K562 (cell line): ENCODE data around the gene FPR1. TPM values are rescaled to one million over a fixed set of nuclear protein-coding genes. Genes with fewer than 3 reads are reported as not detected.
A peak's percentile ranks its signal among the peaks of the same experiment; 100 is the strongest.
"Not testable (repeated sequence)": the region's sequence is repeated elsewhere in the genome, so short reads cannot be mapped to it uniquely, and the experiment has no call there.

ENCODE experiments used
- ATAC-seq: fragments of 200-7000 bp; cut with Tn5 transposase; 3 replicates; pipeline ENCODE4 v1.9.1; 2020; ENCODE audit warnings: moderate library complexity
- BruUV-seq: library from RNA; stranded (reverse); fragments of 400-500 nt; replicated peaks from 2 replicates; lab custom pipeline; 2021; lab: Mats Ljungman, UMichigan
- CTCF ChIA-PET: fragments of 300-600 bp; formaldehyde crosslinking; extraction: SDS; loops from one replicate; lab custom pipeline; 2021; ENCODE audit warnings: low intra/inter-chr PET ratio; lab: Yijun Ruan, JAX
- POLR2A ChIA-PET: fragments of 300-600, 350-650 bp; sonication (Branson Sonifier 250); formaldehyde crosslinking; extraction: SDS; loops from one replicate; lab custom pipeline; 2021; ENCODE audit warnings: antibody characterized with exemption, inconsistent platforms; lab: Yijun Ruan, JAX
- DNase-seq, 4 experiments: peaks; one replicate each; pipeline versions ENCODE4 v3.0.0 to v3.0.0-alpha.2; 2011 to 2018; ENCODE audit warnings: low spot score in 3 of 4, mixed read lengths in 3 of 4; ENCODE audit errors: extremely low read depth in 1 of 4
- FAIRE-seq: peaks from 2 replicates; lab custom pipeline; 2011; peaks lifted over from hg19 to GRCh38; lab: Jason Lieb, UNC
- H2AFZ ChIP-seq: 2 replicates; pipeline ENCODE4 v1.6.0; 2011; ENCODE audit warnings: low read depth, low read length, control low read depth, inconsistent platforms
- H3K27ac ChIP-seq: fragments of 200-600 bp; 3 replicates; pipeline ENCODE4 v1.8.0; 2011; ENCODE audit warnings: low read depth, mild to moderate bottlenecking, control low read depth, inconsistent platforms, low read length, moderate library complexity, mixed read lengths; ENCODE audit errors: extremely low read depth
- H3K27me3 ChIP-seq, 2 experiments: fragments of 300-600 bp in 1 of 2; 2 replicates in 1 of 2; 3 replicates in 1 of 2; pipeline versions ENCODE4 v1.6.0 to v1.8.0; 2011; ENCODE audit warnings: inconsistent platforms in 2 of 2, low read length in 2 of 2, mild to moderate bottlenecking in 1 of 2, mixed read lengths in 1 of 2, moderate library complexity in 1 of 2; ENCODE audit not compliant: control insufficient read depth in 2 of 2, insufficient read depth in 2 of 2
- H3K36me3 ChIP-seq: fragments of 300-600 bp; 3 replicates; pipeline ENCODE4 v1.8.0; 2011; ENCODE audit warnings: mild to moderate bottlenecking, low read length, inconsistent platforms; ENCODE audit not compliant: control insufficient read depth, insufficient read depth
- H3K4me1 ChIP-seq, 2 experiments: fragments of 200-600 bp in 1 of 2; replicated peaks in 1 of 2; 2 replicates in 1 of 2; 3 replicates in 1 of 2; pipeline versions ENCODE4 v1.5.1 to v1.8.0; 2011; ENCODE audit warnings: inconsistent platforms in 2 of 2, low read length in 2 of 2, mild to moderate bottlenecking in 1 of 2, mixed read lengths in 1 of 2, moderate library complexity in 1 of 2; ENCODE audit not compliant: control insufficient read depth in 2 of 2, insufficient read depth in 2 of 2
- H3K4me2 ChIP-seq: 2 replicates; pipeline ENCODE4 v1.6.1; 2011; ENCODE audit warnings: low read length, control low read depth, inconsistent platforms, mixed read lengths; ENCODE audit not compliant: insufficient read depth
- H3K4me3 ChIP-seq: fragments of 200-600 bp; sonication (generic), shearing (Covaris generic); 2 replicates; pipeline ENCODE4 v1.5.1; 2016; ENCODE audit warnings: control low read depth, inconsistent platforms
- H3K79me2 ChIP-seq: fragments of 200-600 bp; 3 replicates; pipeline ENCODE4 v1.8.0; 2011; ENCODE audit warnings: low read length, inconsistent platforms; ENCODE audit not compliant: control insufficient read depth, insufficient read depth
- H3K9ac ChIP-seq, 2 experiments: 2 replicates each; pipeline versions ENCODE4 v1.6.0 to v1.6.1; 2011; ENCODE audit warnings: low read depth in 2 of 2, low read length in 2 of 2, control low read depth in 1 of 2, inconsistent platforms in 1 of 2, mild to moderate bottlenecking in 1 of 2, mixed read lengths in 1 of 2; ENCODE audit not compliant: insufficient read depth in 1 of 2
- H3K9me1 ChIP-seq: one replicate; pipeline ENCODE4 v1.6.0; 2011; ENCODE audit warnings: inconsistent platforms, mild to moderate bottlenecking, low read length, moderate library complexity; ENCODE audit not compliant: control insufficient read depth, insufficient read depth
- H3K9me3 ChIP-seq: replicated peaks from 2 replicates; pipeline ENCODE4 v1.5.1; 2011; ENCODE audit warnings: low read depth, low read length, inconsistent platforms; ENCODE audit not compliant: control insufficient read depth, insufficient read depth
- H4K20me1 ChIP-seq: replicated peaks from 2 replicates; pipeline ENCODE4 v1.6.1; 2011; ENCODE audit warnings: low read length, inconsistent platforms, mixed read lengths; ENCODE audit not compliant: control insufficient read depth, insufficient read depth
- BCOR ChIP-seq: fragments of 450-650 bp; IDR thresholded peaks from 2 replicates; pipeline ENCODE4 v1.6.1; 2016
- JUNB ChIP-seq: fragments of 450-650 bp; formaldehyde crosslinking; conservative IDR thresholded peaks from 2 replicates; pipeline ENCODE4 v1.4.0; 2020; ENCODE audit warnings: mild to moderate bottlenecking
- KDM1A ChIP-seq, 2 experiments: fragments of 450-650 bp; IDR thresholded peaks; 2 replicates each; pipeline ENCODE4 v1.6.1; 2016; ENCODE audit warnings: mild to moderate bottlenecking in 2 of 2
- RAD21 ChIP-seq, 2 experiments: fragments of 250-450 bp in 1 of 2; fragments of 450-650 bp in 1 of 2; sonication (Bioruptor Pico) in 1 of 2; formaldehyde crosslinking in 1 of 2; IDR thresholded peaks in 1 of 2; conservative IDR thresholded peaks in 1 of 2; 2 replicates each; pipeline versions ENCODE4 v1.4.0 to v1.8.0; 2020 to 2022; ENCODE audit warnings: mild to moderate bottlenecking in 2 of 2, moderate library complexity in 1 of 2
- RBM25 ChIP-seq: fragments of 200-400 bp; formaldehyde crosslinking; IDR thresholded peaks from 2 replicates; pipeline ENCODE4 v1.6.1; 2018; ENCODE audit warnings: low read length, low read depth, moderate library complexity; ENCODE audit not compliant: severe bottlenecking
- SRSF3 ChIP-seq: fragments of 200-400 bp; formaldehyde crosslinking; IDR thresholded peaks from 2 replicates; pipeline ENCODE4 v1.6.1; 2016; ENCODE audit warnings: mild to moderate bottlenecking, low read length, moderate library complexity; ENCODE audit not compliant: insufficient read depth
- ZNF146 ChIP-seq: IDR thresholded peaks from one replicate; pipeline ENCODE4 v1.6.1; 2018; ENCODE audit warnings: missing compliant biosample characterization; ENCODE audit not compliant: unreplicated experiment
- ZNF507 ChIP-seq: conservative IDR thresholded peaks from 2 replicates; pipeline ENCODE4 v1.6.1; 2017; ENCODE audit warnings: missing genetic modification characterization, missing compliant biosample characterization
- WGBS: fragments of 100-300 bp; shearing (Covaris generic); methylation state at CpG from one replicate; pipeline ENCODE4 v1.1.6; 2016; ENCODE audit warnings: low coverage, mixed read lengths; ENCODE audit not compliant: insufficient coverage; ENCODE audit errors: missing lambda C conversion rate; 5-methylcytosine and 5-hydroxymethylcytosine counted together
- in situ Hi-C: fragments of 300-500 bp; cut with MboI; formaldehyde crosslinking; loops from 4 replicates; pipeline ENCODE4 v1.15.0; 2018; ENCODE audit warnings: inconsistent platforms, mixed read lengths
- intact Hi-C: fragments of 100-400 bp; cut with micrococcal nuclease; formaldehyde crosslinking; loops from 2 replicates; pipeline ENCODE4 v1.14.2; 2022
- polyA plus RNA-seq, 8 experiments: library from polyadenylated mRNA; depleted of rRNA in 4 of 8; stranded (reverse) in 5 of 8; unstranded in 3 of 8; fragments of >200 nt; fragmentation: Nextera tagmentation in 2 of 8; fragmentation: Illumina TruSeq in 1 of 8; extraction: Ambion mirVana in 2 of 8; extraction: Trizol in 1 of 8; gene quantifications; 2 replicates each; pipeline versions ENCODE4 v1.2.1 to v1.2.3, GENCODE V29; 2011 to 2014; ENCODE audit warnings: inconsistent platforms in 1 of 8, missing spikeins in 1 of 8
- total RNA-seq, 7 experiments: library from RNA; depleted of rRNA in 6 of 7; stranded (reverse); fragments of >200 nt in 6 of 7; fragmentation: Illumina TruSeq in 2 of 7; extraction: Trizol in 2 of 7; gene quantifications; 2 replicates each; pipeline versions ENCODE4 v1.2.1 to v1.2.3, GENCODE V29; 2011 to 2021; ENCODE audit warnings: low replicate concordance in 1 of 7
- TF ChIP-seq, protein P1 (sequence below): sonication (generic); formaldehyde crosslinking; IDR thresholded peaks from 2 replicates; pipeline ENCODE4 v1.8.0; 2022; ENCODE audit warnings: missing genetic modification reagents, mild to moderate bottlenecking, borderline replicate concordance
- TF ChIP-seq, protein P2 (sequence below): IDR thresholded peaks from 2 replicates; pipeline ENCODE4 v1.6.1; 2016; ENCODE audit warnings: missing genetic modification characterization, missing compliant biosample characterization
- TF ChIP-seq, protein P3 (sequence below), 2 experiments: IDR thresholded peaks; 2 replicates each; pipeline ENCODE4 v1.6.1; 2011; ENCODE audit warnings: borderline replicate concordance in 1 of 2, control low read depth in 1 of 2, low read depth in 1 of 2, low read length in 1 of 2, mild to moderate bottlenecking in 1 of 2, mixed read lengths in 1 of 2, moderate library complexity in 1 of 2; ENCODE audit not compliant: insufficient read depth in 1 of 2, insufficient read length in 1 of 2, poor library complexity in 1 of 2, severe bottlenecking in 1 of 2; ENCODE audit errors: extremely low read depth in 1 of 2

The FPR1 gene
- total and polyA plus RNA-seq, 9 of the 15 experiments (the other 6 are each of a cell fraction or from before 2014, with no cell fraction given), result 0.06 to 0.25 (median 0.14) TPM; not detected in 4

DNA sequence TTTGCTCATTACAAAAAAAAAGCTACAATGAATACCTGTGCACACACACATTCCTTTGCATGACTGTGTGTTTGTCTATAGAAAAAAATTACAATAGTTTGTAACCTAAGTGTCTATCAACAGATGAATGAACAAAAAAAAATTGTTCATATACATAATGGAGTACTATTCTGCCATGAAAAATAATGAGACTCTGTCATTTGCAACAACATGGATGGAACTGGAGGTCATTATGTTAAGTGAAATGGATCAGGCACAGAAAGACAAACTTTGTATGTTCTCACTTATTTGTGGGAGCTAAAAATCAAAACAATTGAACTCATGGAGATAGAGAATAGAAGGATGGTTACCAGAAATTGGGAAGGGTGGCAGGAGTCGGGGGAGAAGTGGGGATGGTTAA is 24.9 kb upstream of the FPR1 start:
- CTCF ChIA-PET, result interaction anchor here (0.6 kb wide), 1 partner anchor 304 kb away, joined by 3 read pairs; no protein-coding TSS in a partner anchor

DNA sequence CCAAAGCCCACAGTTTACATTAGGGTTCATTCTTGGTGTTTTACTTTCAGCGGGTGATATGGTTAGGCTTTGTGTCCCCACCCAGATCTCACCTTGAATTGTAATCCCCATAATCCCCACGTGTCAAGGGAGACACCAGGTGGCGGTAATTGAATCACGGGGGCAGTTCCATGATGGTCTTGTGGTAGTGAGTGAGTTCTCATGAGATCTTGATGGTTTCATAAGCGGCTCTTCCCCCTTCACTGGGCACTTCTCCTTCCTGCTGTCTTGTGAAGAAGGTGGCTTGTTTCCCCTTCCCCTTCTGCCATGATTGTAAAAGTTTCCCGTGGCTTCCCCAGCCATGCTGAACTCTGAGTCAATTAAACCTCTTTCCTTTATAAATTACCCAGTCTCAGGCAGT is 21.3 kb upstream of the FPR1 start:
- TF ChIP-seq, protein P1, sequence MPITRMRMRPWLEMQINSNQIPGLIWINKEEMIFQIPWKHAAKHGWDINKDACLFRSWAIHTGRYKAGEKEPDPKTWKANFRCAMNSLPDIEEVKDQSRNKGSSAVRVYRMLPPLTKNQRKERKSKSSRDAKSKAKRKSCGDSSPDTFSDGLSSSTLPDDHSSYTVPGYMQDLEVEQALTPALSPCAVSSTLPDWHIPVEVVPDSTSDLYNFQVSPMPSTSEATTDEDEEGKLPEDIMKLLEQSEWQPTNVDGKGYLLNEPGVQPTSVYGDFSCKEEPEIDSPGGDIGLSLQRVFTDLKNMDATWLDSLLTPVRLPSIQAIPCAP, result no peak
- TF ChIP-seq RAD21 (CRISPR knock-in tag; conservative IDR thresholded peaks at IDR 0.05 in 1 of 2, IDR thresholded peaks at IDR 0.05 in 1 of 2) (peak in 1 of 2 experiments; percentile 19; a peak in 1 of 4 replicates), JUNB (no peak), SRSF3 (no peak)
- TF ChIP-seq, protein P2, sequence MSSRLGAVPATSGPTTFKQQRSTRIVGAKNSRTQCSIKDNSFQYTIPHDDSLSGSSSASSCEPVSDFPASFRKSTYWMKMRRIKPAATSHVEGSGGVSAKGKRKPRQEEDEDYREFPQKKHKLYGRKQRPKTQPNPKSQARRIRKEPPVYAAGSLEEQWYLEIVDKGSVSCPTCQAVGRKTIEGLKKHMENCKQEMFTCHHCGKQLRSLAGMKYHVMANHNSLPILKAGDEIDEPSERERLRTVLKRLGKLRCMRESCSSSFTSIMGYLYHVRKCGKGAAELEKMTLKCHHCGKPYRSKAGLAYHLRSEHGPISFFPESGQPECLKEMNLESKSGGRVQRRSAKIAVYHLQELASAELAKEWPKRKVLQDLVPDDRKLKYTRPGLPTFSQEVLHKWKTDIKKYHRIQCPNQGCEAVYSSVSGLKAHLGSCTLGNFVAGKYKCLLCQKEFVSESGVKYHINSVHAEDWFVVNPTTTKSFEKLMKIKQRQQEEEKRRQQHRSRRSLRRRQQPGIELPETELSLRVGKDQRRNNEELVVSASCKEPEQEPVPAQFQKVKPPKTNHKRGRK, result no peak
- TF ChIP-seq, protein P3, sequence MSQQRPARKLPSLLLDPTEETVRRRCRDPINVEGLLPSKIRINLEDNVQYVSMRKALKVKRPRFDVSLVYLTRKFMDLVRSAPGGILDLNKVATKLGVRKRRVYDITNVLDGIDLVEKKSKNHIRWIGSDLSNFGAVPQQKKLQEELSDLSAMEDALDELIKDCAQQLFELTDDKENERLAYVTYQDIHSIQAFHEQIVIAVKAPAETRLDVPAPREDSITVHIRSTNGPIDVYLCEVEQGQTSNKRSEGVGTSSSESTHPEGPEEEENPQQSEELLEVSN (IDR thresholded peaks at IDR 0.05; ENCODE audit: borderline replicate concordance in 1 of 2, extremely low read depth in 1 of 2, insufficient read depth in 1 of 2, insufficient read length in 1 of 2, low read depth in 1 of 2, low read length in 1 of 2, poor library complexity in 1 of 2, severe bottlenecking in 1 of 2), result peak in 1 of 2 experiments; percentile 9
- ChIA-PET CTCF (no interaction called here), POLR2A (no interaction called here)
- no peaks in the 10 kb centered on the region for H3K79me2 ChIP-seq
- H3K27me3 ChIP-seq, result no peaks in the 10 kb centered on the region
- DNase-seq (no peak), ATAC-seq (no peak), FAIRE-seq (no peak)
- intact Hi-C loops, result no loop called here
- H3K4me3 ChIP-seq, result no peak overlapping the region
- no peak overlapping the region for H2AFZ ChIP-seq
- H3K27ac ChIP-seq, result no peak overlapping the region
- H3K36me3 ChIP-seq, result no peaks in the 10 kb centered on the region
- peaks cover 3 to 19% of the 10 kb centered on the region in 2 experiments; a peak in 3 of 5 replicates for H3K4me1 ChIP-seq
- no peak overlapping the region for H3K9ac ChIP-seq
- H3K9me1 ChIP-seq, result no peaks in the 10 kb centered on the region
- WGBS, result 37% methylated on average over 6 of the region's 6 CpGs
- no peak overlapping the region for H3K4me2 ChIP-seq
- H3K9me3 ChIP-seq, result 0 out of 2 replicates have a peak, but pooled peaks cover 2% of the 10 kb centered on the region
- no TSS peak for BruUV-seq
- in situ Hi-C loops, result no loop called here
- no peaks in the 10 kb centered on the region for H4K20me1 ChIP-seq

More for the DNA sequence above, 24.9 kb upstream of the FPR1 start:
- POLR2A ChIA-PET, H3K36me3 ChIP-seq, DNase-seq, FAIRE-seq, H3K9me1 ChIP-seq, H3K27ac ChIP-seq, H3K27me3 ChIP-seq, H3K4me3 ChIP-seq, H4K20me1 ChIP-seq, H3K9me3 ChIP-seq, H3K4me2 ChIP-seq, H3K9ac ChIP-seq, BruUV-seq, ATAC-seq, H3K79me2 ChIP-seq, H2AFZ ChIP-seq: not testable (repeated sequence)
- intact Hi-C loops (loop anchor here (2.0 to 5.0 kb wide), 2 partner anchors 74 to 116 kb away; no protein-coding TSS in a partner anchor), in situ Hi-C loops (loop anchor here (5.0 kb wide), 1 partner anchor 64 kb away; no protein-coding TSS in a partner anchor)
- H3K4me1 ChIP-seq, result peaks cover 6 to 32% of the 10 kb centered on the region in 2 experiments; a peak in 3 of 5 replicates
- TF ChIP-seq RBM25 (peak; percentile 56), ZNF507 (tag) (peak; percentile 34; the same call in 1 of the 2 replicates), ZNF146 (CRISPR knock-in tag) (peak; percentile 85), KDM1A (IDR thresholded peaks at IDR 0.05) (0 out of 4 replicates have a peak, but pooled peaks have one; percentile 8 to 47), BCOR (peak; percentile 52; the same call in 1 of the 2 replicates)
- WGBS, result 100% methylated on average over 1 of the region's 1 CpG
